GM19328 (cell line): ENCODE results near the gene FBN3.
"Not testable (repeated sequence)": the region's sequence is repeated elsewhere in the genome, so short reads cannot be mapped to it uniquely, and the experiment has no call there.

Source experiments
- ATAC-seq: cut with Tn5 transposase; IDR thresholded peaks from one replicate; pipeline ENCODE4 v1.9.1; 2021; ENCODE audit warnings: mild to moderate bottlenecking, moderate library complexity; ENCODE audit not compliant: unreplicated experiment

FBN3 gene

GRCh38 chr19:8025316-8025715, 124.1 kb downstream of the FBN3 start:
- ATAC-seq = no peak

- not testable (repeated sequence) for ATAC-seq
Measured at GRCh38 chr19:8024256-8024655, 125.1 kb downstream of the FBN3 start.

- ATAC-seq = no peak
Measured at GRCh38 chr19:8023371-8023770, 126.0 kb downstream of the FBN3 start.

DNA sequence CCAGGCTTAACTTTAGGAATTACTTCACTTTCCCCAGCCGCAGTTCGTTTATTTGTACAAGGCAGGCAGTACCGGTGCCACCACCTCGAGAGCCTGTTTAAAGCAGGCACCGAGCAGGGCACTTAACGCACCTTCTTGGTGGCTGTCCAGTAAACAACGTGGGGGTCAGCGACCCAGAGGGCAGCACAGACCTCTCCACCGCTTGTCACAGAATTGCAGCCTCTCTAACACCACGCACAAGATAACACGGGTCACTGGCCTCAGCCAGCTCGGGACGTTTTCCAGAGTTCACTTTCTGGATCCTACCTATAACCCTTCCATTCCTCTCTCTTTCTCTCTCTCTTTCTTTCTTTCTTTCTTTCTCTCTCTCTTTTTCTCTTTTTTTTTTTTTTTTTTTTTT, 127.1 kb downstream of the FBN3 start:
- ATAC-seq = no peak

- no peak for ATAC-seq
Measured at GRCh38 chr19:8021374-8021773, 128.0 kb downstream of the FBN3 start.

- no peak for ATAC-seq
Measured at GRCh38 chr19:8020681-8021080, 128.7 kb downstream of the FBN3 start.

GRCh38 chr19:8017808-8018207, 131.6 kb downstream of the FBN3 start:
- no peak for ATAC-seq
